Natural killer cell (primary cell): ENCODE data around the gene ZFAND3. TPM values are rescaled to one million over a fixed set of nuclear protein-coding genes. Genes with fewer than 3 reads are reported as not detected.

Experiments
- ATAC-seq, 3 donors: fragments of 150-1000 bp in 2 of 3; fragments of 200-7000 bp in 1 of 3; cut with Tn5 transposase; 1 replicate in 1 of 3; 2 replicates in 2 of 3; pipeline ENCODE4 v1.10.0; 2021; ENCODE audit warnings: mild to moderate bottlenecking in 2 of 3, moderate library complexity in 2 of 3
- DNase-seq, 2 donors: peaks; one replicate each; pipeline versions ENCODE4 v3.0.0 to v3.0.0-alpha.2; 2013 to 2021; ENCODE audit warnings: mixed read lengths in 1 of 2
- H3K27ac ChIP-seq: one replicate; pipeline ENCODE4 v1.5.1; 2013; ENCODE audit warnings: mild to moderate bottlenecking, low read length
- H3K27me3 ChIP-seq: one replicate; pipeline ENCODE4 v1.6.1; 2013; ENCODE audit warnings: low read length; ENCODE audit not compliant: control insufficient read depth, insufficient read depth
- H3K36me3 ChIP-seq: one replicate; pipeline ENCODE4 v1.6.1; 2013; ENCODE audit warnings: low read length; ENCODE audit not compliant: control insufficient read depth, insufficient read depth
- H3K4me1 ChIP-seq: one replicate; pipeline ENCODE4 v1.6.1; 2013; ENCODE audit warnings: low read length; ENCODE audit not compliant: control insufficient read depth, insufficient read depth
- H3K4me3 ChIP-seq: one replicate; pipeline ENCODE4 v1.5.1; 2013; ENCODE audit warnings: low read length
- H3K9me3 ChIP-seq: one replicate; pipeline ENCODE4 v1.6.1; 2013; ENCODE audit warnings: low read length; ENCODE audit not compliant: control insufficient read depth, insufficient read depth
- H3K27ac Mint-ChIP-seq, 2 donors: one replicate each; pipeline ENCODE4 v1.8.0; 2022; ENCODE audit warnings: mild to moderate bottlenecking in 2 of 2, mixed read lengths in 2 of 2, moderate library complexity in 1 of 2
- H3K27me3 Mint-ChIP-seq, 2 donors: one replicate each; pipeline ENCODE4 v1.8.0; 2022; ENCODE audit warnings: low read depth in 2 of 2, mixed read lengths in 2 of 2
- H3K36me3 Mint-ChIP-seq: one replicate; pipeline ENCODE4 v1.8.0; 2022; ENCODE audit warnings: mixed read lengths
- H3K4me1 Mint-ChIP-seq, 2 donors: one replicate each; pipeline ENCODE4 v1.8.0; 2022; ENCODE audit warnings: mixed read lengths in 2 of 2
- H3K4me3 Mint-ChIP-seq: one replicate; pipeline ENCODE4 v1.8.0; 2022; ENCODE audit warnings: mild to moderate bottlenecking, moderate library complexity, mixed read lengths
- H3K9me3 Mint-ChIP-seq, 2 donors: one replicate each; pipeline ENCODE4 v1.8.0; 2022; ENCODE audit warnings: mixed read lengths in 2 of 2
- WGBS: methylation state at CpG from one replicate; pipeline ENCODE4 v1.1.7; 2013; ENCODE audit warnings: missing lambda C conversion rate; ENCODE audit not compliant: insufficient coverage; 5-methylcytosine and 5-hydroxymethylcytosine counted together
- intact Hi-C: fragments of 100-400 bp; cut with micrococcal nuclease; formaldehyde crosslinking; loops from one replicate; pipeline ENCODE4 v1.14.2; 2022
- total RNA-seq, 4 donors: library from RNA; stranded (reverse); fragments of 120-200 nt in 1 of 4; gene quantifications; one replicate each; pipeline versions ENCODE4 v1.2.3 to v1.2.4, GENCODE V29; 2013 to 2022
- TF ChIP-seq, protein P1 (sequence below): fragments of 200-600 bp; IDR thresholded peaks from one replicate; pipeline ENCODE4 v1.8.0; 2022; ENCODE audit warnings: antibody characterized with exemption

Gene ZFAND3
- total RNA-seq, 3 donors from 2014 or later (not counting 1 experiment from before 2014, with no cell fraction given) = 87.7 to 97.4 (median 90.1) TPM

DNA sequence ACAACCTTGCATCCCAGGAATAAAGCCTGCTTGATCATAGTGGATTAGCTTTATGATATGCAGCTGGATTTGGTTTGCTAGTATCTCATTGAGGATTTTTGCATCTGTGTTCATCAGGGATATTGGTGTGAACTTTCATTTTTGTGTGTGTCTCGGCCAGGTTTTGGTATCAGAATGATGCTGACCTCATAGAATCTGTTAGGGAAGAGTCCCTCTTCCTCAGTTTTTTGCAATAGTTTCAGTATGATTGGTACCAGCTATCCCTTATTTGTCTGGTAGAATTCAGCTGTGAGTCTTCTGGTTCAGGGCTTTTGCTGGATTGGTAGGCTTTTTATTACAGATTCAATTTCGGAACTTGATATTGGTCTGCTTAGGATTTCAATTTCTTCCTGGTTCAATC is 132.5 kb downstream of the ZFAND3 start:
- Histone ChIP-seq H3K27ac (no peak overlapping the region), H3K36me3 (no peaks in the 10 kb centered on the region), H3K27me3 (no peaks in the 10 kb centered on the region), H3K4me3 (no peak overlapping the region), H3K9me3 (no peaks in the 10 kb centered on the region), H3K4me1 (peaks cover 3% of the 10 kb centered on the region)
- intact Hi-C loops = no loop called here
- ATAC-seq = no peak
- H3K27ac Mint-ChIP-seq = peak overlapping the region in 1 of 2 donors; percentile 23
- H3K4me3 Mint-ChIP-seq = no peak overlapping the region
- peaks cover 0 to 2% of the 10 kb centered on the region in 2 donors for H3K9me3 Mint-ChIP-seq
- TF ChIP-seq, protein P1, sequence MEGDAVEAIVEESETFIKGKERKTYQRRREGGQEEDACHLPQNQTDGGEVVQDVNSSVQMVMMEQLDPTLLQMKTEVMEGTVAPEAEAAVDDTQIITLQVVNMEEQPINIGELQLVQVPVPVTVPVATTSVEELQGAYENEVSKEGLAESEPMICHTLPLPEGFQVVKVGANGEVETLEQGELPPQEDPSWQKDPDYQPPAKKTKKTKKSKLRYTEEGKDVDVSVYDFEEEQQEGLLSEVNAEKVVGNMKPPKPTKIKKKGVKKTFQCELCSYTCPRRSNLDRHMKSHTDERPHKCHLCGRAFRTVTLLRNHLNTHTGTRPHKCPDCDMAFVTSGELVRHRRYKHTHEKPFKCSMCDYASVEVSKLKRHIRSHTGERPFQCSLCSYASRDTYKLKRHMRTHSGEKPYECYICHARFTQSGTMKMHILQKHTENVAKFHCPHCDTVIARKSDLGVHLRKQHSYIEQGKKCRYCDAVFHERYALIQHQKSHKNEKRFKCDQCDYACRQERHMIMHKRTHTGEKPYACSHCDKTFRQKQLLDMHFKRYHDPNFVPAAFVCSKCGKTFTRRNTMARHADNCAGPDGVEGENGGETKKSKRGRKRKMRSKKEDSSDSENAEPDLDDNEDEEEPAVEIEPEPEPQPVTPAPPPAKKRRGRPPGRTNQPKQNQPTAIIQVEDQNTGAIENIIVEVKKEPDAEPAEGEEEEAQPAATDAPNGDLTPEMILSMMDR = no peak
- peaks cover 52 to 58% of the 10 kb centered on the region in 2 donors for H3K4me1 Mint-ChIP-seq
- 67% methylated on average over 2 of the region's 2 CpGs for WGBS
- no peak for DNase-seq
- H3K27me3 Mint-ChIP-seq = no peaks in the 10 kb centered on the region
- no peaks in the 10 kb centered on the region for H3K36me3 Mint-ChIP-seq

DNA sequence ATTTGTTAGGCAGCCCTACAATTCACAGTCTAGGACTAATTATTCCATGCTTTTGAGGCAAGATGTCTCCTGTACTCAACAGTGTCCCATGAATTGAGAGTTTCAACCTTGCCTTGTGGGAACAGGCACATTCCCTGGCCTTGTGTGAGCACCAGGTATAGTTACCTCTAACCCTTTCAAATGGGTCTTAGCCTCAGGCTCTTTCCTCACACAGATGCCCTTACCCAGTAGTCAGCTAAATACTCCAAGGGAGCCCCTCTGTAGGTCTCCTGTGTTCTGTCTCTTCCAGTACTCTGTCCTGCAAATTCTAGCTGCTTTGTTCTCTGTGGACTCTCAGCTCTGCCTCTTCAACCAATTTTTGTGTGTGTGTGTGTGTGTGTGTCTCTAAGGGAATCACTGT is 135.3 kb downstream of the ZFAND3 start:
- Histone ChIP-seq H3K4me3 (no peak overlapping the region), H3K27me3 (no peaks in the 10 kb centered on the region), H3K9me3 (no peaks in the 10 kb centered on the region), H3K27ac (no peak overlapping the region), H3K36me3 (no peaks in the 10 kb centered on the region), H3K4me1 (peaks cover 3% of the 10 kb centered on the region)
- Mint-ChIP-seq H3K4me1 (peaks cover 35% of the 10 kb centered on the region in 2 donors), H3K36me3 (no peaks in the 10 kb centered on the region), H3K4me3 (no peak overlapping the region), H3K27me3 (no peaks in the 10 kb centered on the region), H3K27ac (no peak overlapping the region), H3K9me3 (no peaks in the 10 kb centered on the region)
- DNase-seq (no peak), ATAC-seq (no peak)
- TF ChIP-seq, protein P1 = no peak
- intact Hi-C loops = no loop called here

DNA sequence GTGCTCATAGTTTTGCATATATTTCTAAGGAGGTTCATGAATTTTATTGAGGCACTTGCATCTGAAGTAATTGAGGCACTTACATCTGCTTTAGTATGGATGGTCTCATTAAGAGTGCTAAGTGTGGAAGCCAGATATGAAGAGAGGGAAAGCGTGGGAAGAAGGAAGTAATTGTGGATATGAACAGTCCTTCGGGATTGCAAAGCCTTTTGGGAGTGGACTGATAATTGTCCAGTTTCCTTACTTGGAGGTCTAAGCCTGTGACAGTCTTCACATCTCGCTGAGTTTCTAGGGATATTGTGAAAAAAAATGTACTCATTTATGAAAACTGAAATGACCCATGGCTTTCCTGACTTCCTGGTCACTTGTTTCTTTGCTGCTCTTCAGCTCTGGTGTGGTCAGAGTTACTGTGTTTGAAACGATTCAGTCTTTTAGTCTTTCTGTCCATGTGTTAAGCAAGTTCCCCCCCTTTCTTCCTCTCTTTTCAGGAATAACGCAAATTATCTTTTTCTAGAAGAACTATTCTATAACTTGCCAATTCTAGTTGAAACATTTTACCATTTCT is 137.3 kb downstream of the ZFAND3 start:
- no peaks in the 10 kb centered on the region for H3K36me3 Mint-ChIP-seq
- TF ChIP-seq, protein P1 = no peak

DNA sequence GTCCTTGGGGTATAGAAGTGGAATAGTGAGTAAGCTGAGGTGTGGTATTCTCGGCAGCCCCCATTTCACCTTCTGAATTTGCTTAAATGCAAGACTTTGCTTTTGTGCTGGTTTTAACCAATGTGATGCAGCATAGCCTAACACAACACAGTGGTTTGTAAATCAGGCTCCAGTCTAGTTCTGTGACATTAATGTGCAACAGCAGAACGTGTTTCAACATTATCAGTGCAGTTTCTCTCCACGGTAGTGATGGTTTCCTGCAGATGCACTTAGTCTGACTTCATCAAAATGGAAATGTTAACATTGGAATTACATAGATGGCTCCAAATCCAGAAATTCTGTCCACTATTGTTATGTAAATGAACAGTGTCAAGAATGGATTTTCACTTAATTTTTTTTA is 139.5 kb downstream of the ZFAND3 start:
- TF ChIP-seq, protein P1 = no peak
- Mint-ChIP-seq H3K27me3 (no peaks in the 10 kb centered on the region), H3K9me3 (peaks cover 0 to 2% of the 10 kb centered on the region in 2 donors), H3K27ac (no peak overlapping the region), H3K36me3 (no peaks in the 10 kb centered on the region), H3K4me1 (peaks cover 31 to 38% of the 10 kb centered on the region in 2 donors), H3K4me3 (no peak overlapping the region)
- Histone ChIP-seq H3K4me3 (no peak overlapping the region), H3K36me3 (no peaks in the 10 kb centered on the region), H3K27ac (no peak overlapping the region), H3K9me3 (no peaks in the 10 kb centered on the region), H3K4me1 (peaks cover 18% of the 10 kb centered on the region), H3K27me3 (no peaks in the 10 kb centered on the region)
- ATAC-seq = no peak
- WGBS = 81% methylated on average over 3 of the region's 3 CpGs
- no peak for DNase-seq
- intact Hi-C loops = no loop called here

More for the DNA sequence above, 137.3 kb downstream of the ZFAND3 start:
- Mint-ChIP-seq H3K9me3 (no peaks in the 10 kb centered on the region), H3K4me1 (peaks cover 26 to 29% of the 10 kb centered on the region in 2 donors), H3K4me3 (no peak overlapping the region), H3K27me3 (no peaks in the 10 kb centered on the region), H3K27ac (no peak overlapping the region)
- Histone ChIP-seq H3K4me3 (no peak overlapping the region), H3K36me3 (no peaks in the 10 kb centered on the region), H3K27ac (no peak overlapping the region), H3K9me3 (no peaks in the 10 kb centered on the region), H3K27me3 (no peaks in the 10 kb centered on the region), H3K4me1 (peaks cover 13% of the 10 kb centered on the region)
- DNase-seq (no peak), ATAC-seq (no peak)
- intact Hi-C loops = no loop called here
- 85% methylated on average over 5 of the region's 5 CpGs for WGBS
